Ascending aorta (tissue), 2 donors: Measurements from ENCODE around the gene MCM10. TPM values are rescaled to one million over a fixed set of nuclear protein-coding genes. Genes with fewer than 3 reads are reported as not detected.

Experiments used
- DNase-seq, 2 donors: peaks; one replicate each; pipeline ENCODE4 v3.0.0-alpha.2; 2019; ENCODE audit warnings: low spot score in 2 of 2
- H3K27ac ChIP-seq, 2 donors: fragments of 200-600 bp; sonication (generic); one replicate each; pipeline ENCODE4 v1.5.1; 2016 to 2017; ENCODE audit warnings: mild to moderate bottlenecking in 1 of 2
- H3K27me3 ChIP-seq: fragments of 200-600 bp; sonication (generic); one replicate; pipeline ENCODE4 v1.5.1; 2017
- H3K36me3 ChIP-seq, 2 donors: fragments of 200-600 bp; sonication (generic); one replicate each; pipeline ENCODE4 v1.5.1; 2016
- H3K4me1 ChIP-seq, 2 donors: fragments of 200-600 bp; sonication (generic); one replicate each; pipeline ENCODE4 v1.5.1; 2016 to 2017; ENCODE audit warnings: mild to moderate bottlenecking in 1 of 2
- H3K4me3 ChIP-seq, 2 donors: fragments of 200-600 bp; sonication (generic); one replicate each; pipeline ENCODE4 v1.5.1; 2016 to 2017; ENCODE audit warnings: mild to moderate bottlenecking in 1 of 2
- H3K9me3 ChIP-seq, 2 donors: fragments of 200-600 bp; sonication (generic); one replicate each; pipeline ENCODE4 v1.5.1; 2016
- intact Hi-C: fragments of 100-400 bp; cut with DNase I; formaldehyde crosslinking; loops from one replicate; pipeline ENCODE4 v1.15.1; 2023
- total RNA-seq: library from RNA; depleted of rRNA; stranded (reverse); fragments of >200 nt; gene quantifications from one replicate; pipeline ENCODE4 v1.1.0, GENCODE V29; 2016
- TF ChIP-seq, protein P1 (sequence below), 3 experiments: fragments of 200-600 bp in 2 of 3; fragments of 450-650 bp in 1 of 3; sonication (generic) in 2 of 3; IDR thresholded peaks; one replicate each; pipeline ENCODE4 v1.5.1; 2016 to 2019; ENCODE audit warnings: antibody characterized with exemption in 3 of 3, mild to moderate bottlenecking in 1 of 3, moderate library complexity in 1 of 3

The MCM10 gene
- 0.11 TPM for total RNA-seq

DNA sequence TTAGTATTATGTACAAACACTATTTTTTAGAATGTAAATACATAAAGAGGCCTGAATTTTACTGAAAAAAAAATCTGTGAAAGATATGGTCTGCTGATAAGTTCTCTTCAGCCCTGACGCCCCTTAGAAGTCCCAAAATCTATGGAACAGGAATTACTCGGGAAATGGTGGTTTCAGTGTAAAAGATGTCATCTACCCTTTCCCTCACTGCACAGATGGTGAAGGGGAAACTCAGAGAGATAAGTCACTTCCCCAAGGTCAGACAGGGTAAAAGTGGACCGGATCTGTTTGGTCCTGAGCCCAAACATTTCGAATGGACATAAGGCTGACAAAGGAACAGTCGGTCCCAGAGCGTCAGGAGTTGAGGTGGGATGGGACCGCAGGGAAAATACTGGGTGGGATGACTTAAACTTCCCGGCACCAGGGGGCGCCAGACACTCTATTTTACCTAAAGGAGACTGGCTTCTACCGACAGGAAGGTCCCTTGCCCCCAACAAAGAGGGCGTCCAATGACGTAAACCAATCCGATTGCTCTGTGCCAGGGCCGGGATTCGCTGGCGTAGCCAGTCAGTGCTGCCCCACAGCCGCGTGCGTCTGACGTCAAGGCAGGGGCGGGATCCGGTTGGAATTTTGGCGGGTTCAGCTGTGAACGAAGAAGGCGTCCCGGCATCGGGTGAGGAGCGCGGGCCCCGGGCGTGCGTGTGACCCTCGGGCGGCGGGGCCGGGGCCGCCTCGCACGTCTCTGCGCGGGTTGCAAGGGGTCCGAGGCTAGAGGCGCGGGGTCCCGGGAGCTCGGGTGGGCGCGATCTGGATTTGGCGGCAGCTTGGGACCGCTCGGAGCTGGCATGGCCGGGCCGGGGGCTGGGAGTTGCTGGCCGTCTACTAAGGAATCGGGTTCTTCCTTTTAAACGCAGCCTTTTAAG, at the start of gene MCM10:
MCM10 (plus strand) TSS at position 625 of the 923 bp plus-strand sequence. CDS start 2,645 bp downstream, outside the sequence.
- H3K36me3 ChIP-seq: no peaks in the 10 kb centered on the region
- peak; percentile 92 to 99 for DNase-seq
- H3K4me3 ChIP-seq: peak within 1 kb of the TSS; percentile 29 to 68
- H3K4me1 ChIP-seq: peaks cover 4 to 10% of the 10 kb centered on the region in 2 donors
- TF ChIP-seq, protein P1, sequence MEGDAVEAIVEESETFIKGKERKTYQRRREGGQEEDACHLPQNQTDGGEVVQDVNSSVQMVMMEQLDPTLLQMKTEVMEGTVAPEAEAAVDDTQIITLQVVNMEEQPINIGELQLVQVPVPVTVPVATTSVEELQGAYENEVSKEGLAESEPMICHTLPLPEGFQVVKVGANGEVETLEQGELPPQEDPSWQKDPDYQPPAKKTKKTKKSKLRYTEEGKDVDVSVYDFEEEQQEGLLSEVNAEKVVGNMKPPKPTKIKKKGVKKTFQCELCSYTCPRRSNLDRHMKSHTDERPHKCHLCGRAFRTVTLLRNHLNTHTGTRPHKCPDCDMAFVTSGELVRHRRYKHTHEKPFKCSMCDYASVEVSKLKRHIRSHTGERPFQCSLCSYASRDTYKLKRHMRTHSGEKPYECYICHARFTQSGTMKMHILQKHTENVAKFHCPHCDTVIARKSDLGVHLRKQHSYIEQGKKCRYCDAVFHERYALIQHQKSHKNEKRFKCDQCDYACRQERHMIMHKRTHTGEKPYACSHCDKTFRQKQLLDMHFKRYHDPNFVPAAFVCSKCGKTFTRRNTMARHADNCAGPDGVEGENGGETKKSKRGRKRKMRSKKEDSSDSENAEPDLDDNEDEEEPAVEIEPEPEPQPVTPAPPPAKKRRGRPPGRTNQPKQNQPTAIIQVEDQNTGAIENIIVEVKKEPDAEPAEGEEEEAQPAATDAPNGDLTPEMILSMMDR (IDR thresholded peaks at IDR 0.05): peak; percentile 73 to 90 (median 85)
- H3K27me3 ChIP-seq: no peaks in the 10 kb centered on the region
- no peaks in the 10 kb centered on the region for H3K9me3 ChIP-seq
- H3K27ac ChIP-seq: no peak within 1 kb of the TSS
- intact Hi-C loops: loop anchor here (1.0 to 10.0 kb wide), 4 partner anchors 141 to 2004 kb away; partner anchors contain the start of gene NMT2

DNA sequence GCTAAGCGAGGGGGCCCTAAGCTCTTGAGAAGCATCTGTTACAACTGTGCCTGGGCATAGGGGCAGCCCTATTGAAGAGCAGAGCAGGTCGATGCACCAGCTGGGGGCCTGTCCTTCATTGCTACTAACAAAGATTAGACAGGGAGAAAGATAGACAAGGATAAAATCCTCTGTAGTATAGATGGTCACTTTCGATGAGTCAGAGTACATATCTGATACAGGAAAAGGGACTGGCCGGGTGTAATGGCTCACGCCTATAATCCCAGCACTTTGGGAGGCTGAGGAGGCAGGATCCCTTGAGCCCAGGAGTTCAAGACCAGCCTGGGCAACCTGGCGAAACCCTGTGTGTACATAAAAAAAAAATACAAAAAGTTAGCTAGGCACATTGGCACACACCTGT, 47.8 kb upstream of the MCM10 start:
- peaks cover 61 to 81% of the 10 kb centered on the region in 2 donors for H3K36me3 ChIP-seq
- TF ChIP-seq, protein P1 (IDR thresholded peaks at IDR 0.05): no peak
- no peak overlapping the region for H3K4me3 ChIP-seq
- H3K27ac ChIP-seq: no peak overlapping the region
- no peaks in the 10 kb centered on the region for H3K9me3 ChIP-seq
- intact Hi-C loops: no loop called here
- DNase-seq: no peak
- no peaks in the 10 kb centered on the region for H3K4me1 ChIP-seq
- no peaks in the 10 kb centered on the region for H3K27me3 ChIP-seq

DNA sequence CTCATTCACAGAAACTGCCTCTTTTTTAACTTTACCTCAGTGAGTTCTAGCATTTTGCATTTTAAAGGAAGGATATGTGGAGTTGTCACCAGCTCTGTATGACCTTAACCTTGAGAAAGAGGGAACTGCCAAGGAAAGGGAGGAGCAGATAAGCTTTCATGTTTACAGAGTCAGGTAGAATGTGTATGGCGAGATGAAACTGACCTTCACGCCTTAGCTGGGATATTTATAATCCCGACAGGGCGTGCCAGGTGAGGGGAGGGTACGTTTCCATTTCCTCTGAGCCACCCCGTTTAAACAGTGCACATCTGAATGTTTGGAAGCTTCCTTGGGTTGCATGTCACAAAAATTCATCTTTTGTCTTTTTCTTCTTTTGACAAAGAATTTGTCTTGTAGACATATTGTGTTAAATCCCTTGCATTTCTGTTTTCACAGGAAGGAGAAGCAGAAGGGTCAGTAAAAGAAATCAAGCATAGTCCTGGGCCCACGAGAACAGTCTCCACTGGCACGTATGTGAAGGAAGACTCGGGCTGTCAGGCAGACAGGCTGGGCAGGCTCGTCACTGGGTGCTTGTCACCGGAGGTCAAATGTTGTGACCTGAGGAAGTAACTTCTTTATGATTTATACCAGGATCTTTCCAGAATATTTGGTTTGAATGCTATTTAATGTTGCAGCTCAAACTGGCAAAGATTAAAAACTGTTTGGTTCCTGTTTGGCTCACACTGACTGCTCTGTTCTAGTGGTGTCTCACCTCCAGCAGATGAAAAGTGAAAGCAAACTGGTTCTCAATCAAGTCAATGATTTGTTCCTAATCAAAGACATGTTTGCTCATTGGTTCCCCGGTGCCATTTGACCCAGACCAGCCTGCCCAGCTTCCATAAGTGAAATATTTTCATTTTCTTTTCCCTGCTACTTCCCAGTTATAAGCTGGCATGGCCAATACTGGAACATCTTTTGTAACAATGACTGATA, 45.2 kb upstream of the MCM10 start:
- no peaks in the 10 kb centered on the region for H3K27me3 ChIP-seq
- peaks cover 62 to 78% of the 10 kb centered on the region in 2 donors for H3K36me3 ChIP-seq
- H3K9me3 ChIP-seq: no peaks in the 10 kb centered on the region
- no peak overlapping the region for H3K4me3 ChIP-seq
- intact Hi-C loops: no loop called here
- no peak for DNase-seq
- no peak overlapping the region for H3K27ac ChIP-seq
- H3K4me1 ChIP-seq: no peaks in the 10 kb centered on the region
- TF ChIP-seq, protein P1 (IDR thresholded peaks at IDR 0.05): no peak

DNA sequence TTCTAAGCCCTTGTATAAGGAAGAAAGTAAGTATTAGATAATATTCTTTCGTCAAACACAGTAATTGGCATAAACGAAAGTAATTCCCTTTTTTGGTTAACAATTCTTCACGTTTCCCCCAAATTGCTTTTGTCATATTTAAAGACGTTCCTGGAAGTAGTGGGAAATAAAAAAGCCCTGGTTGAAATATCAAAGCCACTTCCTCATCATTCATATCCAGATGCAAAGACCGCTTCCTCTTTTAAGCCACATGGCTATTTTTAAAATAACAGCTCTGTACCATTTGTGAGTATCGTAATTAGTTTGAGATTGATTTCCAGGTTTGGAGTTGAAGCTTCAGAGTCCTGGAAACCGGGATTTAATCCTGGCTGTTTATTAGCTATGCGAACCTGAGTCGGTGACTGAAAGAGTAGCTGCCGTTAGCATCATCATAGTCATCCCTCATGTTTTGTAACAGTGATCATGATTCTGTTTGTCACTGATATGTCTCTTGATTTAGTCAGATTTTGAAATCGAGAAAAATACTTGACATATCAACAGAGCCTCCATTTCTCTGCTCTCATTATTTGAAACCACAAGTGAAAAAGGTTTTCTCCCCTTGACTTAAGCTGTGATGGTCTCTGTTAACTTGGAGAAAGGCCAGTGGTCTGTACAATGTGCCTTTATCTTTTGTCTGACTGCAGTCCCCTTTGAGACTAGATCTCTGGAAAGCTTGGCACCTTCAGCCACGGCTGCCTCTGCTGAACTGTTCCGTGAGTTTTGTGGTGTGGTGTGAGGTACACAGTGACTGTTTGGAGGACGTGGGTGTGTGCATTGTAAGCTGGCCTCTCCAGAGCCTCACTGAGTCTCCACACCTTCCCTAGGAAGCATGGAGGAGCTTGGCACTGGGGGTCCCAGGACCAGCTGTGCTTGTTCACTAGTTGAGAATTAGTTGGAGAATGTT, 43.2 kb upstream of the MCM10 start:
- H3K27ac ChIP-seq: no peak overlapping the region
- TF ChIP-seq, protein P1 (IDR thresholded peaks at IDR 0.05): no peak
- peaks cover 60 to 81% of the 10 kb centered on the region in 2 donors for H3K36me3 ChIP-seq
- intact Hi-C loops: no loop called here
- no peak overlapping the region for H3K4me3 ChIP-seq
- H3K4me1 ChIP-seq: no peaks in the 10 kb centered on the region
- no peaks in the 10 kb centered on the region for H3K9me3 ChIP-seq
- H3K27me3 ChIP-seq: no peaks in the 10 kb centered on the region
- no peak for DNase-seq
